Measurements from ENCODE around the gene HDAC9.

The HDAC9 gene

GRCh38 chr7:18574235-18574540, 78.6 kb downstream of the HDAC9 start:
- DNase-seq (ENCODE audit: low read depth in 1 of 2, low spot score in 1 of 2), result no peak
- TF ChIP-seq JUND (IDR thresholded peaks at IDR 0.05; ENCODE audit: low read depth), result no peak
- in situ Hi-C loops (cut with HindIII; ENCODE audit: low pct_unique_long_range_greater_than_20kb, low sequenced_read_pairs), result no loop called here

GRCh38 chr7:18574676-18575075, 79.1 kb downstream of the HDAC9 start:
- in situ Hi-C loops (cut with HindIII; ENCODE audit: low pct_unique_long_range_greater_than_20kb, low sequenced_read_pairs), result no loop called here
- no peak for DNase-seq (ENCODE audit: low read depth in 1 of 2, low spot score in 1 of 2)
- TF ChIP-seq JUND (IDR thresholded peaks at IDR 0.05; ENCODE audit: low read depth), result no peak

GRCh38 chr7:18575622-18576572, 80.3 kb downstream of the HDAC9 start:
- in situ Hi-C loops (cut with HindIII; ENCODE audit: low pct_unique_long_range_greater_than_20kb, low sequenced_read_pairs), result no loop called here
- no peak for TF ChIP-seq JUND (IDR thresholded peaks at IDR 0.05; ENCODE audit: low read depth)
- DNase-seq (ENCODE audit: low read depth in 1 of 2, low spot score in 1 of 2), result no peak

- no peak for DNase-seq (ENCODE audit: low read depth in 1 of 2, low spot score in 1 of 2)
- in situ Hi-C loops (cut with HindIII; ENCODE audit: low pct_unique_long_range_greater_than_20kb, low sequenced_read_pairs), result no loop called here
- no peak for TF ChIP-seq JUND (IDR thresholded peaks at IDR 0.05; ENCODE audit: low read depth)
These were observed 81.7 kb downstream of the HDAC9 start for GRCh38 chr7:18577096-18577771.

GRCh38 chr7:18579698-18580097, 84.1 kb downstream of the HDAC9 start:
- no peak for TF ChIP-seq JUND (IDR thresholded peaks at IDR 0.05; ENCODE audit: low read depth)
- no peak for DNase-seq (ENCODE audit: low read depth in 1 of 2, low spot score in 1 of 2)
- in situ Hi-C loops (cut with HindIII; ENCODE audit: low pct_unique_long_range_greater_than_20kb, low sequenced_read_pairs), result no loop called here

- in situ Hi-C loops (cut with HindIII; ENCODE audit: low pct_unique_long_range_greater_than_20kb, low sequenced_read_pairs), result no loop called here
- TF ChIP-seq JUND (IDR thresholded peaks at IDR 0.05; ENCODE audit: low read depth), result no peak
- no peak for DNase-seq (ENCODE audit: low read depth in 1 of 2, low spot score in 1 of 2)
These were observed 85.4 kb downstream of the HDAC9 start for GRCh38 chr7:18580950-18581349.

- no peak for TF ChIP-seq JUND (IDR thresholded peaks at IDR 0.05; ENCODE audit: low read depth)
- DNase-seq (ENCODE audit: low read depth in 1 of 2, low spot score in 1 of 2), result no peak
- in situ Hi-C loops (cut with HindIII; ENCODE audit: low pct_unique_long_range_greater_than_20kb, low sequenced_read_pairs), result no loop called here
These were observed 87.8 kb downstream of the HDAC9 start for GRCh38 chr7:18583305-18583704.

GRCh38 chr7:18590241-18590640, 94.7 kb downstream of the HDAC9 start:
- in situ Hi-C loops (cut with HindIII; ENCODE audit: low pct_unique_long_range_greater_than_20kb, low sequenced_read_pairs), result no loop called here
- DNase-seq (ENCODE audit: low read depth in 1 of 2, low spot score in 1 of 2), result peak in 1 of 2 experiments; percentile 13
- TF ChIP-seq JUND (IDR thresholded peaks at IDR 0.05; ENCODE audit: low read depth), result no peak

GRCh38 chr7:18590744-18591340, 95.3 kb downstream of the HDAC9 start:
- TF ChIP-seq JUND (IDR thresholded peaks at IDR 0.05; ENCODE audit: low read depth), result no peak
- DNase-seq (ENCODE audit: low read depth in 1 of 2, low spot score in 1 of 2), result peak; percentile 39 to 76
- in situ Hi-C loops (cut with HindIII; ENCODE audit: low pct_unique_long_range_greater_than_20kb, low sequenced_read_pairs), result no loop called here

- TF ChIP-seq JUND (IDR thresholded peaks at IDR 0.05; ENCODE audit: low read depth), result no peak
- no peak for DNase-seq (ENCODE audit: low read depth in 1 of 2, low spot score in 1 of 2)
- in situ Hi-C loops (cut with HindIII; ENCODE audit: low pct_unique_long_range_greater_than_20kb, low sequenced_read_pairs), result no loop called here
These were observed 98.2 kb downstream of the HDAC9 start for GRCh38 chr7:18593602-18594279.

- DNase-seq (ENCODE audit: low read depth in 1 of 2, low spot score in 1 of 2), result no peak
- no peak for TF ChIP-seq JUND (IDR thresholded peaks at IDR 0.05; ENCODE audit: low read depth)
- in situ Hi-C loops (cut with HindIII; ENCODE audit: low pct_unique_long_range_greater_than_20kb, low sequenced_read_pairs), result no loop called here
These were observed 102.2 kb downstream of the HDAC9 start for GRCh38 chr7:18597754-18598153.

GRCh38 chr7:18607025-18607424, 111.5 kb downstream of the HDAC9 start:
- no peak for TF ChIP-seq JUND (IDR thresholded peaks at IDR 0.05; ENCODE audit: low read depth)
- no peak for DNase-seq (ENCODE audit: low read depth in 1 of 2, low spot score in 1 of 2)
- in situ Hi-C loops (cut with HindIII; ENCODE audit: low pct_unique_long_range_greater_than_20kb, low sequenced_read_pairs), result no loop called here

All from T47D (cell line).